Measurements from ENCODE around the gene KLF1.
"Not testable (repeated sequence)": the region's sequence is repeated elsewhere in the genome, so short reads cannot be mapped to it uniquely, and the experiment has no call there.

The KLF1 gene

GRCh38 chr19:12867120-12868099, 19.6 kb downstream of the KLF1 start:
- no peak for DNase-seq (ENCODE audit: low read depth)

GRCh38 chr19:12866416-12867119, 20.4 kb downstream of the KLF1 start:
- DNase-seq (ENCODE audit: low read depth), result no peak

GRCh38 chr19:12865746-12866415, 21.1 kb downstream of the KLF1 start:
- no peak for DNase-seq (ENCODE audit: low read depth)

GRCh38 chr19:12864721-12865715, 22.0 kb downstream of the KLF1 start:
- DNase-seq (ENCODE audit: low read depth), result no peak

- DNase-seq (ENCODE audit: low read depth), result no peak
Observed at GRCh38 chr19:12864143-12864542, 22.9 kb downstream of the KLF1 start.

GRCh38 chr19:12859546-12859945, 27.5 kb downstream of the KLF1 start:
- DNase-seq (ENCODE audit: low read depth), result no peak

GRCh38 chr19:12858041-12858928, 28.7 kb downstream of the KLF1 start:
- no peak for DNase-seq (ENCODE audit: low read depth)

- no peak for DNase-seq (ENCODE audit: low read depth)
Observed at GRCh38 chr19:12856653-12857052, 30.3 kb downstream of the KLF1 start.

GRCh38 chr19:12847159-12848139, 39.6 kb downstream of the KLF1 start:
- DNase-seq (ENCODE audit: low read depth), result peak; percentile 60

- not testable (repeated sequence) for DNase-seq (ENCODE audit: low read depth)
Observed at GRCh38 chr19:12846613-12847012, 40.4 kb downstream of the KLF1 start.

- DNase-seq (ENCODE audit: low read depth), result no peak
Observed at GRCh38 chr19:12843999-12844732, 42.8 kb downstream of the KLF1 start.

GRCh38 chr19:12843328-12843727, 43.7 kb downstream of the KLF1 start:
- DNase-seq (ENCODE audit: low read depth), result no peak

- DNase-seq (ENCODE audit: low read depth), result no peak
Observed at GRCh38 chr19:12842511-12842910, 44.5 kb downstream of the KLF1 start.

GRCh38 chr19:12841094-12841493, 45.9 kb downstream of the KLF1 start:
- DNase-seq (ENCODE audit: low read depth), result no peak

- DNase-seq (ENCODE audit: low read depth), result no peak
Observed at GRCh38 chr19:12840091-12841079, 46.6 kb downstream of the KLF1 start.

- no peak for DNase-seq (ENCODE audit: low read depth)
Observed at GRCh38 chr19:12838886-12839756, 47.9 kb downstream of the KLF1 start.

Data from stromal cell of bone marrow (primary cell).